ENCODE measurements around the gene CD300E. TPM values are rescaled to one million over a fixed set of nuclear protein-coding genes. Genes with fewer than 3 reads are reported as not detected.

Gene CD300E
- total and polyA plus RNA-seq, 8 donors: 0.24 to 28.7 (median 0.46) TPM

GRCh38 chr17:74598346-74599022, 25.1 kb downstream of the CD300E start:
- intact Hi-C loops (cut with DNase I): no loop called here
- no peak for ATAC-seq
- Histone ChIP-seq H3K27me3 (peaks cover 0 to 68% of the 10 kb centered on the region in 2 donors), H3K27ac (no peak overlapping the region), H3K36me3 (no peaks in the 10 kb centered on the region), H3K9me3 (no peaks in the 10 kb centered on the region), H3K4me1 (peaks cover 0 to 32% of the 10 kb centered on the region in 2 donors), H3K4me3 (no peak overlapping the region)
- TF ChIP-seq CTCF (IDR thresholded peaks at IDR 0.05): no peak
- DNase-seq: no peak

- H3K27me3 ChIP-seq: peaks cover 0 to 65% of the 10 kb centered on the region in 2 donors
- intact Hi-C loops (cut with DNase I): no loop called here
- no peak overlapping the region for H3K27ac ChIP-seq
- DNase-seq (no peak), ATAC-seq (no peak)
- H3K9me3 ChIP-seq: no peaks in the 10 kb centered on the region
- no peak overlapping the region for H3K4me3 ChIP-seq
- H3K4me1 ChIP-seq: peaks cover 0 to 19% of the 10 kb centered on the region in 2 donors
- no peaks in the 10 kb centered on the region for H3K36me3 ChIP-seq
- TF ChIP-seq CTCF (IDR thresholded peaks at IDR 0.05): no peak
Measured at GRCh38 chr17:74597069-74597790, 26.3 kb downstream of the CD300E start.

GRCh38 chr17:74595037-74595750, 28.3 kb downstream of the CD300E start:
- H3K9me3 ChIP-seq: no peaks in the 10 kb centered on the region
- no peak overlapping the region for H3K4me3 ChIP-seq
- peaks cover 0 to 19% of the 10 kb centered on the region in 2 donors for H3K4me1 ChIP-seq
- H3K36me3 ChIP-seq: no peaks in the 10 kb centered on the region
- H3K27me3 ChIP-seq: peaks cover 0 to 62% of the 10 kb centered on the region in 2 donors
- TF ChIP-seq CTCF (IDR thresholded peaks at IDR 0.05): no peak
- no peak for ATAC-seq
- intact Hi-C loops (cut with DNase I): no loop called here
- H3K27ac ChIP-seq: no peak overlapping the region
- no peak for DNase-seq

DNA sequence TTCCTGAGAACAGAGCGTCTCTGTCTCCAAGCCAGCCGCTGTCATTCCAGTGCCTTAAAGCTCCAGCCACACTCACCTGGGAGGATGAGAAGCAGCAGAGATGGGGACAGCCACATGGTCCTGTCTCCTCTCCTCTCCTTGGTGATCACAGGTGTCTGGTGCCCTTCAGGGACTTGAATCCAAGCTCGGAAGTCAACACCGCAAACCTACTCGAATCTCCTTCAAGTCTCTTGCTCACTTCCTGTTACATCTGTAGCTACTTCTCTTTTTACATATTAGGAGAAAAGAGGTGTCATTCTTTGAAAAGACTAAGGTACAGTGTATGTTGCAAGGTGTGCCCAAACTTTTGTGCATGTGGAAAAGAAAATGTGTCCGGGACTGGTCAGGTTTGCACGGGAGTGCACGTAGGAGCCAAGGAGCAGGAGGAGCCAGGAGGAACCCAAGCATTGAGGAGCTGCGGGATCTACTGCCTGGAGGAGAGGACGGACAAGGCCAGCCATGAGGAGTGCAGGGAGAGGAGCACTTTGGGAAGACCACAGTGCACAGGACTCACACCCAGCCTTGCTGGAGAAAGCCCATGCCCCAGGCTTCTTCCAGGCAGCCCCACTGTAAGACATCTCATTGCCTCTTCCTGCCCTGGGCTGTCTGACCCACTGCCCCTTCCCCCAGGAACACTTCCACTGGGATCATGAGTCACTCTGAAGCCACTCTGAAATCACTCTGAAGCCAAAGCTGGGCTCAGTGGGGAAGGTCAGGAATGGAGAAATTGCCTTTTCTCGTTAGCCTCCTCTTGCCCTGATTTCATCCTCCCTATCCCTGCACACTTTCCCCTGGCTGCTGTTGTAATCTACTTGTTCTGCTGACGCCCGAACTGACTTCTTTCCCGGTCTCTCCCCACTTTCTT, 31.2 kb downstream of the CD300E start, which contains the start of gene CD300LD:
Gene CD300LD, minus strand, starts transcription at position 197 of the 904 bp plus-strand sequence. Its CDS starts 81 bp downstream, at position 116.
- Histone ChIP-seq H3K4me1 (no peaks in the 10 kb centered on the region), H3K9me3 (no peaks in the 10 kb centered on the region), H3K27me3 (peaks cover 0 to 56% of the 10 kb centered on the region in 2 donors), H3K4me3 (no peak within 1 kb of the TSS), H3K36me3 (no peaks in the 10 kb centered on the region), H3K27ac (no peak within 1 kb of the TSS)
- TF ChIP-seq CTCF (IDR thresholded peaks at IDR 0.05): no peak
- no peak for DNase-seq
- intact Hi-C loops (cut with DNase I): no loop called here
- ATAC-seq: no peak
